NCI-H82 treated with DMSO at 0.1 percent for 48 hours (cell line): ENCODE measurements around the gene STXBP1.

Source experiments
- DNase-seq: peaks from one replicate; lab custom pipeline; 2025; ENCODE audit not compliant: unreplicated experiment; lab: John Stamatoyannopoulos, UW

The STXBP1 gene

DNA sequence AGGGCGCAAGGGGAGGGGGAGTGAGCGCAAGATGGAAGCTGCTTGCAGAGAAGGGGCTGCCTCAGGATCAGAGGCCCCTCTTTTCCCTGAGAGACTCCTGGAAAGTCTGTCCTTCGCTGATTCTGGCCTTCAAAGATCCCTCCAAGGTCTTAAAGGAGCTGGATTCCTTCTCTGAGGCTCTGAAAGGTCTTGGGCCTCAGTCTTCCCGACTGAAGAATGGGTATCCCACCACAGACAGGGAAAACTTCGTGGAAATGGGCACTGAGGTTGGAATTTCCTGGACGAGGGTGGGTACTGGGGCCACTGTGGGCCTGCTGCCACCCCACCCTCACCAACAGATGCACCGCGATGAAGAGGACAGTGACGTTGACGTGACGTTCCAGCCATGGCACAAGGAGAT, 100.3 kb downstream of the STXBP1 start:
- no peak for DNase-seq

DNA sequence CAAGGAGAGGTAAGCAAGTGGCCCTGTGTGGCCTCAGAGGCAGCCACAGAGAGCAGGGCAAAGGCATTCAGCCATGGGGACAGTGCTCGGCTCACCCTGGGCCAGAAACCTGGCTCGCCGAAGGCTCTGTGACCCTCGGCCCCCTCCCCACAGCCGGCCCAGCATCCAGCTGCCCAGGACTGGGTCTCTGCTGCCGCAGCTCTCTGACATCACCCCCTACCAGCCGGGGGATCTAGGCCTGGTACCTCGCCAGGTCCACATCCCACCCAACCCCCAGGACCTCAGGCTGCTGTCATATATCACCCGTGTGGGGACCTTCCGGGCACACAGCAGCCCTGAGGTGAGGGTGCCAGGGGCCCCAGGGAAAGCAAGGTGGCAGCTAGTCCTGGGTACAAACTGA, 100.8 kb downstream of the STXBP1 start:
- no peak for DNase-seq

DNA sequence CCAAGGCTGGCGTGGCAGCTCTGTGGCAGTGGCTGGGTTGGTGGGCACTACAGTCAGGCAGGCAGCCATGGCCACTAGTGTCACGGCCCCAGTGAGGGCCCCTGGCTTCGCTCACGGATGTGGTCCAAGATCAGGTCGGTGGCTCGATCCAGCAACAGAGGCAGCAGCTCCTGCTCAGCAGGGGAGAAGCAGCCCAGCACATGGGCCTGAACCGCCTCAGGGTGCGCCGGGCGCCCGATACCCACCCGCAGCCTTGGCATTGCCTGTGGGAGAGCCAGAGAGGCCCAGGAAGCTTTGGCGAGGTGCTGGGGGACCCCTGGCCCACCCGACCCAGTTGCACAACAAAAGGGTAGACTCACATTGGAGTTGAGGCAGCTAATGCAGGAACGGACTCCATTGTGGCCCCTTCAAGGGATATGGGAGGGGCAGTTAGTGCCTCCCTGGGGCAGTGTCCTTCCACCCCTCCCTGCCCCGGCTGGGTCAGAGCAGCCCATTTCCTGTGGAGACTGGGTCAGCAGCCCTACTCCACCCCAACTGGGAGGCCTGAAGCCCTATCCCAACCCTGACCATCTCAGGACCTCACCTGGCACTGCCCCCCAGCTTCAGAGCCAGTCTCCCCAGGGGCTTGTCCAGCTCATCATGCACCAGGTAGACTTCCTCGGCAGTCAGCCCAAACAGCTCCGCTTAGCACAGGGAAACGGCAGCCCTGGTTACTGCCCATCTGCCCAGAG, 102.1 kb downstream of the STXBP1 start:
- DNase-seq = no peak

DNA sequence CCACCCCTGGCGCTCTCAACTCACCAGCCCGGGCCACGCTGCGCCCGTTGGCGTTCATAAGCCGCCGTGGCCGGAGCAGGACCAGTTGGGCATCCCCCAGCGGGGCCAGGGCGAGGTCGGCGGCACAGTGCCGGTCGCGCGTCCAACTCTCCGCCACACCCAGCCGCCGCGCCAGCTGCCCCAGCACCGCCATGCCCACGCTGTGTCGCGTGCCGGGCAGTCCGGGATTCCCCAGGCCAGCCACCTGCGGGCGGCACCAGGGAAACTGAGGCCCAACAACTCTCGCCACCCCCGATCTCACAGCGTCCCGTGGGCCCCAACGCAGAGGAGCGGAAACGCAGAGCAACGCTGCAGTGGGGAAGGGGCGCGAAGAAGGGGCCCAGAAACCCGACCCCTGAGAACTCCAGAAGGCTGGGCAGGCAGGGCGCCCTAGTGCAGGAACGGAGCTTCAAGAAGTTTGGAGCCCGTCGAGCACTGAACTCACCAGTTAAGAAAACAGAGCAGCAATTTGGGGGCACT, 102.9 kb downstream of the STXBP1 start:
- DNase-seq = no peak

DNA sequence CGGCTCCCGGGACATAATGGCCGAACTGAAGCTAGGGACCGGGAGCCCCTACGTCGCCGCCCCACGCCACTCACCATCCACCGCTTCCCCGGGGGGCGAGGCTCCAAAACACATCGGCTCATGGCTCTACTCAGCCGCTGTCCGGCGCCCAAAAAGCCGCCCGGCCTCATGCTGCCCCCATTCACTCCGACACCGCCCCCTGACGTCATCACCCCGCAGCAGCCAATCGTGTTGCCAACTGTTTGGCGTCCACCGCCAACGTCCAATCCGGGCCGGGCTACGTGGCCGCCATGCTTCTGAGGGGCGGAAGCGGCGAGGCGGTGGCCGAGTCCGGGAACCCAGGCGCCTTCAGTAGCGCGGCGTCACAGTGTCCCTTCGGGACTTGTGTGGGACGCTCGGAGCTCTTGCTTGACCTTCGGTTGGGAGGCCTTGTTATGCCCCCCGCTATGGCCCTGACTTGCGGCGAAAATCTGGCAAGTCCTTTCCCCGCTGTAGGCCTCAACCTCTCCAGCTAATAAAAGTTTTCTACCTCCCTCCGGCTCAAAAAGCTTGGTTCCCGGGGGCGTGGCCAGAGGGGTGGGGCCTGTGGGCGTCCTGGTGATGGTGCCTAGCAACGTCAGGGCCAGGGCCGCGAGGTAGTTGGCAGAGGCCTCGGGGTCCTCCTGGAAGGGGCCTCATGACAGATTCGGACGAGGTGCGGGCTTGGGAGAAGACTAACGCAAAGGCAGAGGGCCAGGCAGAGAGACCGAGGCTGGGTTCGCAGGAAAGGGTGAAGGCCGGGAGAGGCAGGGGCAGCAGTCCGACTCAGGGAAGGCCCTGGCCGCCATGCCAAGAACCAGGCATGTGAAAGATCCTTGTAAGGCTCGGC, 103.6 kb downstream of the STXBP1 start, which contains the start of the genes PTRH1 and TTC16:
Gene PTRH1 (minus strand): TSS at position 194 of the 868 bp plus-strand sequence. CDS start 24 bp downstream, at position 170.
Gene TTC16 (plus strand): TSS at position 610 of the 868 bp plus-strand sequence. CDS start 67 bp downstream, at position 677.
- peak; percentile 75 for DNase-seq

- DNase-seq = no peak
Measured at GRCh38 chr9:127716412-127716811, 104.3 kb downstream of the STXBP1 start.

DNA sequence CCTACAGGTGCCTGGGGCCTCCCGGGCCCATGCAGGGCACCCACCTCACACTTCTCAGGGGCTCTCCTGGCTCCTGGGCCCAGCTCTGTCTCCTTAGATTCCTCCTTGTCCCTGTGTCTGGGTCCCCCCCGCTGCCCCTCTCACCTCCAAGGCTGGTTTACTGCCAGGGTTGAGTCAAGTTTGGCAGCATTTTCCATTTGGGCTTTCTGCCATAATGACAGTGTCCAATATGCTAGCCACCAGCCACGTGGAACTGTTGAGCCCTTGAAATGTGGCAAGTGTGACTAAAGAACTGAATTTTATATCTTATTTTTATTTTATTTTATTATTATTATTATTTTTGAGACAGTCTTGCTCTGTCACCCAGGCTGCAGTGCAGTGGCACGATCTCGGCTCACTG, 105.7 kb downstream of the STXBP1 start:
- DNase-seq = no peak

DNA sequence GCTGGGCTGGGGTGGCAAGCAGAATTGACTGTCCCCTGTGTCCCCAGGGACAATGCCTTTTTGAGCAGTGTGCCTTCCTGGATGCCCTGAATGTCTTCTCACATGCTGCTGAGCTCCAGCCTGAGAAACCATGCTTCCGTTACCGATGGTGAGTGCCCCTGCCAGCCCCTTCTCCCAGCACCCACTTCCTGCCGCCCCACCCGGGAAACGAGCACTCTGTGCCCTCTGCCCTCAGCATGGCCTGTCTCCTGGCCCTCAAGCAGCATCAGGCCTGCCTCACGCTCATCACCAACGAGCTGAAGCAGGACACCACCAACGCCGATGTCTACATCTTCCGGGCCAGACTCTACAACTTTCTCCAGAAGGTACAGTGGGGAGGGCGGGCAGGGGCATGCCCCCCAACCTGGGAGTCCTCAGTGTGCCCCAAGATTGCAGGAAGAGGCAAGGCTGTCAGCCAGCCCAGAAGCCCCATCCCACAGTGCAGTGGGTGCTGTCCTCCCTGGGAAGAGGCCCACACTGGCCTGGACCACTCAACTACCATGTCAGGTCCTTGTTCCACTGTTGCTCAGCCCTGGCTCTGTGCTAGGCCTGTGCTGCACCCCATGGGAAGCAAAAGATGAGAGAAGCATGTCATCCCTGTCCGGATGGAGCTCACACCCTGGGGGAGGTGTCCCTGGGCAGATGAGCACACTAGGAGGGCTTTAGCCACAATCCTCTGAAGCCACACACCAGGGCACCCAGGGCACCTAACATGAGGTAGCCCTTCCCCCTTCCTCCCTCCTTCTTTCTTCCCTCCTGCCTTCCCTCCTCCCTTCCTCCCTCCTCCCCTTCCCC, 108.2 kb downstream of the STXBP1 start:
- DNase-seq = no peak

DNA sequence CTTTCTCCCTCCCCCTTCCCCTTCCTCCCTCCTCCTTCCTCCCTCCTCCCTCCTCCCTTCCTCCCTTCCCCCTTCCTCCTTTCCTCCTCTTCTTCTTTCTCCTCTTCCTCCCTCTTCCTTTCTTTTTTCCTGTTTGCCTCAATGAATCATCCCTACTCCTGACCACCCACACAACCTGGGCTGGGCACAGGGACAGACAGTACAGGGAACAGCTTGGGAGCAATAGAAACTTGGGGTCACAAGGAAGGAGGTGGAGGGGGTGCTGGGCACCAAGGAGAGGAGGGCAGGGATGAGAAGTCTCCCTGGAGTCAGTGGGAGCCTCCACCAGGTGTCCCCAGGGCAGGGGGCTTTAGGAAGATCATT, 108.8 kb downstream of the STXBP1 start:
- no peak for DNase-seq

DNA sequence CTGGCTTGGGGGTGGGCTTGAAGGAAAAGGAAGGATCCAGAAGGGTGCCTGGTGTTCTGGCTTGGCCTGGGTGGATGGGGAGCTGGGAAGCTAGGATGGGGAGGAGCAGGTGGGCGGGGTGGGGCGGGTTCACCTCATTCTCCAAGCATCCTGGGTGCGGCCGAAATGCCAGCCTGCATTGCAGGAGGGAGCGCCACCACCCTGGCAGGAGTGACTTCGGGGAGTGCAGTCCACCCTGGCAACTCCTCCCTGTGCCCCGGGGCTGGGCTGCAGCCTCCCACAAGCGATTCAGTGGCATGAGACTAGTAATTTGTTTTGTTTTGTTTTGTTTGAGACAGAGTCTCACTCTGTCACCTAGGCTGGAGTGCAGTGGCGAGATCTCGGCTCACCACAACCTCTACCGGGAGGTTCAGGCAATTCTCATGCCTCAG, 109.3 kb downstream of the STXBP1 start:
- no peak for DNase-seq

DNA sequence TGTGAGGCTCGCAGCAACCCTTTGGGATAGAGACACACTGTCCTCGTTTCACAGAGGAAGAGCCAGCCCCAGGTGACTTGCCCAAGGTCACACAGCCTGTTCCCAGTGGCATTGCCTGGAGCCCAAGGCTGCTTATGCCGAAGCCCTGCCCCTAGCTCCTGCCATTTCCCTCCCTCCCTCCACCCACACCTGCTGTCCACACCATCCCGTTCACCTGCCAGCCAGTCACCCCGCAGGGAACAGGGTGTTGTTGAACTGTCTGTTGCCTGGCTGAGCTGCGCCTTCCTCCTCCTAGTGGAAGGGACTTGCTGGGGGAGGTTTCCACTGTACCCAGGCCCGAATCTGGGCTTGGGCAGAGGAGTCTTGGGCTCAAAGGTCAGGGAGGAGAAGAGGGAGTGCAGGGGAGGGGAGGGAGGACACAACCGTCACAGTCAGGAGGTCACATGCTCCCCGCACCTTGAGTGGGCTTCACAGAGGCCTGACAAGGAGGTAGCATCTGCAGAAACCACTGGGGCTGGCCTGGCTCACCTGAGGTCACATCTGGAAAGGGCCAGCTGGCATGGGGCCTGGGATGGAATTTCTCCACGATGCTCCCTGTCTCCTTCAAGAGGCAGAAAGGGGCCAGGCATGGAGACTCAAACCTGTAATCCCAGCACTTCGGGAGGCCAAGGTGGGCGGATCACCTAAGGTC, 110.1 kb downstream of the STXBP1 start:
- no peak for DNase-seq

DNA sequence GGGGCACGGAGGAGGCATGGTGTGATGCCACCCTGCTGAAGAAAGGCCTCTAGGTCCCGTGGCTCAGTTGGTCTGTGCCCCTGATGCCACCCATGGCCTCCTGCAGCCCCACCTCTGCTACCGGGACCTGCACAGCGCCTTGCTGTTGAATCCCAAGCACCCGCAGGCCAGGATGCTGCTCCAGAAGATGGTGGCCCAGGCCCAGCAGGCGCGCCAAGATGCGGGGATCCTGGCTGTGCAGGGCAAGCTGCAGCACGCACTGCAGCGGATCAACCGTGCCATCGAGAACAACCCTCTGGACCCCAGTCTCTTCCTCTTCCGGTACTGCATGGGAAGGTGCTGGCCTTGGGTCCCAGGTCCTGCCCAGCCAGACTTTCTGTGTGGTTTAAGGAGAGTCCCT, 110.9 kb downstream of the STXBP1 start:
- no peak for DNase-seq

DNA sequence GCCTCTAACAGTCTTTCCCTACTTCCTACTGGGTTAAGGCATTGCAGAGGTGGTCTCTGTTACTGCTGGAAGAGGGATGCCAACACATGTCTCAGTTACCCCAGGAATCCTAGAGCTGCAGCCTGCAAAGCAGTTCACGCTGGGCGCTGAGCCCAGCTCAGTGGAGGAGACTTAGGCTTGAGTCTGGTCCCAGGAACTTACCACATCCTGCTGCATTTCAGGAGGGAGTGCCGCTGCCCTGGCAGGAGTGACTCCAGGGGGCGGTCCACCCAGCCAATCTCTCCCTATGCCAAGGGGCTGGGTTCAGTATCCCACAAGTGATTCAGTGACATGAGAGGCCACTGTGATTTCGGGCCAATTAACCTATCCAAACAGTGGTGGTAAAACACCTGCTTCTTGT, 111.4 kb downstream of the STXBP1 start:
- DNase-seq = no peak

- no peak for DNase-seq
Measured at GRCh38 chr9:127724012-127724411, 111.9 kb downstream of the STXBP1 start.

DNA sequence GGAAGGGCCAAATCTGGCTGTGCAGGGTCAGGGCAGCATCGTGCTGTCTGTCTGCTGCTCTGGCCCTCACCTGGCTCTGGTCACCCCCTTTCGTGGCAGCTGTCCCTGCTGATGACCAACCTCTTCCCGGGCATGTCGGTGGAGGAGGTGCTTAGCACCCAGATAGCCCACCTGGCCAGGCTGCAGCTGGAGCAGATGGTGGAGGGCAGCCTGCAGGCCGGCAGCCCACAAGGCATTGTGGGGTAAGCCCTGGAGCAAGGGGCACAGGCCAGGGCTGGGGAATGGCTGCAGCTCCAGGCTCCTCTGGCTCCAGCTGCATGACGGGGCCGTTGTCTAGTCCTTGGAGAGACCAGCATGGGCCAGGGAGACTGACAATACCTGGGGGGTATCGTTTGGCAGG, 114.8 kb downstream of the STXBP1 start:
- no peak for DNase-seq

DNA sequence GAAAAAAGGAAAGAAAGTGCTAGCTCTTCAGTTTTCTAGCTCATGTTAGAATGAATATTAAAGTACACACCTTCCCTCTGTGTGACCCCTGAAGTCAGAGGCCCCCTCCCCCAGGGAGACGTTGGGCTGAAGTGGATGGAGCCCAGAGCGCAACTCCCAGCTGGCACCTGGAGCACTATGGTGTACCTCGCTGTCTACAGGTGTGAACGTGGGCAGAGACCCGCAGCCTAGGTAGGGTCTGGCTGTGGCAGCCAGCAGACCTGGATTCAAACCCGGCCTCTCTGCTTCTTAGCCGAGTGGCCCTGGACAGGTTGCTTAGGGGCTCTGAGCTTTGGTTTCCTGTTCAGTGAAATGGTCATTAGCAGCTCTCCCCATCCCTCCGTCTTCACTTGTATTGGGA, 116.7 kb downstream of the STXBP1 start:
- DNase-seq = no peak

DNA sequence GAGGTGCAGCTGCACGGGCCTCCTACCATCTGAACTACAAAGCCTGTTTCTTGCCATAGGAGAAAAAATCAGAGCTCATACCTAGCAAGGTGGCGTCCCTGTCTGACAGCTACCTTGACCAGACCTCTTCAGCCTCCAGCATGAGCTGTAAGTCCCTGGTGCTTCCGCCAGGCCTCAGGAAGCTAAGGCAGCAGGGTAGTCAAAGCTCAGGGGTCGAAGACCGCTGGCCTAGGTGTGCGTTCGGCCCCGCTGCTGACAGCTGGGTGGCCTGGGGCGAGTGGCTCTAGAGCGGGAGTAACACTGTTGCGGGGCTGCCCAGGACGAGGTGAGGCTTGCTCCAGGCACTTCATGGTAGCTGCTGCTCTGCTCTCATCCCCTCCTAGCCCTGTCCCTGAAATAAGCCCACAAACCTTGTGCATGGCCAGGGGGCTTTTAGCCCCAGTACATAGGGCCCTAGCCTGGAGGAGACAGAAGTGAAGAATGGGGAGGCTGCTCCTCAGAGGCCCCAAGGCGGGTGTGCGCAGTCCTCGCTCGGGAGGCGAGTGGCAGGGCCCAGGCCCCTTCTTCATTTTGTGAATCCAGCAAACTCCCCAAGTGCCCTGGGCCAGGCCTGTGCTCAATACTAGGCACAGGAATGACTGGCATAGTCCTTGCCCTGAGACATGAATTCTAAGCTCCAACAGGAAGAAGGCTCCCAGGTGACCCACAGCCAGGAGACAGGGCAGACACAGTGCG, 117.6 kb downstream of the STXBP1 start:
- no peak for DNase-seq

DNA sequence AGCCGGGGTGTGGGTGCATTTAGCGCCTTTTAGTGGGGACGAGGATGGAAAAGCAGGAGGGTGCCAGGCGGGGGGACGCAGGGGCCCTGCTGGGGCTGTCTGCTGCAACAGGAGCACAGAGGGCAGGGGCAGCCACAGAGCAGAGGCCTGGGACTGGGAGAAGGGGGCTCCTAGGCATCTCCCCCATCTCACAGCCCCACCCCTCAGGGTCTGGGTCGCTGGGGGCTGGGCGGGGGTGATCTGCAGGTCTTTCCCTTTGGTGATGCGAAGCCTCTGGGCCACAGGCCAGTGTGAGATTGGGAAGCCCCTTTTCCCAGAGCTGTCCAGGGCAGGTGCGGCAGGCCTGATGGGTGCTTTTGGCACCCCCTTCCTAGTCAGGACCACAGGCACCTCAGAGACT, 118.2 kb downstream of the STXBP1 start:
- no peak for DNase-seq

DNA sequence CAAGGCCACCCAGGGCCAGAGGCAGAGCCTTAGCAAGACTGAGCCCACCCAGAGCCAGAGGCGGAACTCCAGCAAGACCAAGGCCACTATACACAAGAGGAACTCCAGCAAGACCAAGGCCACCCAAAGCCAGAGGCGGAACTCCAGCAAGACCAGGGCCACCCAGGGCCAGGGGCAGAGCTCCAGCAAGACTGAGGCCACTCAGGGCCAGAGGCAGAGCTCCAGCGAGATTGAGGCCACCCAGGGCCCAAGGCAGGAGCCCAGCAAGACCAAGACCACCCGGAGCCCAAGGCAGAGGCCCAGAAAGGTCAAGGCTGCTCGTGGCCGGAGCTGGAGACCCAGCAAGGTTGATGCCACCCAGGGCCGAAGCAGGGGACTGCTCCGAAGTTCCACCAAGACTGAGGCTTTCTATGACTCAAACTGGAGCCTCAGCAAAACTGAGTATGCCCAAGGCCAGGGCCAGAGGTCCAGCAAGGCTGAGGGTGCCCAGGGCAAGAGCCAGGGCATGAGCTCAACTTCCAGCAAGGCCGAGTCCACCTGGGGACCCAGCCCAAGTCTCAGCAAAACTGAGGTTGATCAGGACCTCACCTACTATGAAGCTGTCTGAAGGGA, 118.8 kb downstream of the STXBP1 start:
- no peak for DNase-seq
